GM23338 (cell line): ENCODE data around the gene CNOT6.

Experiments used
- CTCF ChIP-seq, 2 experiments: fragments of 200-600 bp in 1 of 2; sonication (generic) in 1 of 2; conservative IDR thresholded peaks; 2 replicates each; pipeline versions ENCODE4 v1.5.1 to v1.6.1; 2016 to 2017; ENCODE audit warnings: antibody characterized with exemption in 2 of 2, low read depth in 2 of 2, mild to moderate bottlenecking in 2 of 2, moderate library complexity in 1 of 2
- EZH2 ChIP-seq: fragments of 200-600 bp; sonication (generic); IDR thresholded peaks from one replicate; pipeline ENCODE4 v1.8.0; 2017; ENCODE audit warnings: antibody characterized with exemption, mild to moderate bottlenecking, low read depth; ENCODE audit not compliant: unreplicated experiment
- JUNB ChIP-seq: IDR thresholded peaks from one replicate; pipeline ENCODE4 v1.6.1; 2016; ENCODE audit warnings: antibody characterized with exemption; ENCODE audit not compliant: unreplicated experiment
- POLR2AphosphoS5 ChIP-seq: IDR thresholded peaks from 2 replicates; pipeline ENCODE4 v1.6.1; 2016; ENCODE audit warnings: antibody characterized with exemption, low read depth

DNA sequence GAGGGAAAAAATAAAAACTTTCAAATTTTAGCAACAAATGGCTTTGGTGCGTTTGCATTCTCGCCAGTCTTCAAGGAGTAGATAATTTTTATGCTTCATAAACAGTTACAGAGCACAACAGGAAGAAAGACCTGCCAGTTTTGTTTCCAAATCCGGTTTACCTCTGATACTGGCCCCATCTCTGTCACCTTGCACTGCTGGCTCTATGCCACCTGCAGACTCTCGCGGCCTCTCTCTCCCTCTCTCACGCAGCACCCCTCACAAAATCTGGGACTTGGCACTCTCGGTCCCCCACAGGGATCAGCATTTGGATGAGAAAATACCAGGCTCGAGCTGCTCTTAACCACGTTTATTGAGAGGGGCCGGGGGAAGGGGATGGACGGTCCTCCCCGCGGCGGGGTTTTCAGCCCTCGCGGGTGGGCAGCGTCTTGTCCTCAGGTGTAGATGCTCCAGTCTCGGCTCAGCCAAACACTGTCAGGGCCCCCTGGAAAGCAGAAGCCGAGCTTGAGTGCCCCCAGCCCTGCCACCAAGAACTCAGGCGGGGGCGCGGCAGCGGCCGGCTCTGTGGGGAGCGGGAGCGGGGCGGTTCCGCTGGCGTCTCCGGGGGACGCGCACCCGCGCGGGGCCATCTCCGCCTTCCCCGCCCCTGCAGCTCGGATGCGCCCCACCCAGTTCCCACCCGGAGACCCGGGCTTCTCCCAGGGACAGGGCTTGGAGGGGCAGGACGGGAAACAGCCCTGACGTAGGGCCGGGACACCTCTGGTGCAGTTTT lies 95.8 kb downstream of the CNOT6 start:
- TF ChIP-seq CTCF (conservative IDR thresholded peaks at IDR 0.05; ENCODE audit: low read depth in 2 of 2) = no peak
- peak; percentile 31 for TF ChIP-seq EZH2
- TF ChIP-seq JUNB = no peak
- TF ChIP-seq POLR2AphosphoS5 = no peak
